ENCODE results near the gene NOTCH1. TPM values are rescaled to one million over a fixed set of nuclear protein-coding genes. Genes with fewer than 3 reads are reported as not detected.

The NOTCH1 gene
- total and polyA plus RNA-seq, 2 of the 8 experiments (the other 6 are each of a cell fraction or from before 2014, with no cell fraction given) = 6.9 to 55.6 TPM

DNA sequence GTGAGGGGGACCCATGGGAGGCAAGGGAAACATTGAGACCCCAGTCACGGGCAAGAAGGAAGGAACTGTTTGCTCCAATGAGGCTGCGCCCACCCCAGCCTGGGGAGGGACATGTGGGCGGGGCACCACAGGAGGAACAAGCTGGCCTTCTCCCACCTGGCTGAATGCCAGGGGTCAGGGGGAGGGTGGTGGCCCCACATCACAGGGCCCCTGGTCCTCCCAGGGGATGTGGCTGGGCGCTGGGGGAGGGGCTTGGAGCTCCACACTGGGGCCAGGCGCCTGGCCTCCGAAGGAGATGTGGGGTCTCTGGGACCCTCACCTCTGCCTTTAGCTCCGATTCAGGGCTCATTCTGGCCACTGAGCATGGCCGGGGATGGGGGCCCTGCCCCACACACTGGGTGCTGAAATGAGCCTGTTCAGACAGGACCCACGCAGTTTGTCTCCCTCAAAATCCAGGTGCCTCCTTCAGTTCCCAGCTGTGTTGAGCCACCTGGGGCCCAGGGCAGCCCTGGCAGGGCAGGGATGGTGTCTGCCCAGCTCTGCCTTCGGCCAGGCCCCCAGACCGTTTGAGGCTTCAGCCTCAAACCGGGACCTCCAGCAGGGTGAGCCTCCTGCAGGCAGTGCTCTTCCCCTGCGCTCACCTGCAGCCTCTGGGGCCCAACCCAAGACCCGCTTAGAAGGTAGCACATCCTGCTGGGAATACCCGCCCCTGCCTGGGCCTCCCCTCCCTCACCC lies 33.2 kb upstream of the NOTCH1 start:
- Histone ChIP-seq H3K9me3 (ENCODE audit: insufficient read depth in 2 of 2, low read depth in 1 of 2, low read length in 1 of 2) (no peaks in the 10 kb centered on the region; a peak in 2 of 4 replicates), H3K27me3 (replicated peaks in 1 of 4; ENCODE audit: control insufficient read depth in 3 of 4, extremely low read depth in 1 of 4, insufficient read depth in 3 of 4, low read length in 3 of 4) (no peaks in the 10 kb centered on the region; a peak in 1 of 7 replicates), H3K18ac (ENCODE audit: extremely low read depth, low read length) (no peak overlapping the region; the same call in 1 of the 2 replicates), H2BK120ac (replicated peaks; ENCODE audit: low read depth, low read length) (peak overlapping the region; percentile 76), H4K20me1 (replicated peaks in 1 of 2; ENCODE audit: control insufficient read depth in 1 of 2, insufficient read depth in 2 of 2, low read length in 2 of 2) (peaks cover 0 to 3% of the 10 kb centered on the region in 2 experiments), H3K4me1 (replicated peaks in 1 of 4; ENCODE audit: control insufficient read depth in 3 of 4, insufficient read depth in 4 of 4, low read length in 3 of 4) (peaks cover 7 to 16% (median 12%) of the 10 kb centered on the region in 4 experiments), H2BK12ac (ENCODE audit: low read depth, low read length) (peak overlapping the region; percentile 94), H3K23ac (ENCODE audit: insufficient read length) (no peak overlapping the region), H4K91ac (replicated peaks; ENCODE audit: insufficient read length, low read length) (peak overlapping the region; percentile 84), H3K36me3 (ENCODE audit: control insufficient read depth in 2 of 4, insufficient read depth in 4 of 4, low read length in 3 of 4) (no peaks in the 10 kb centered on the region), H4K8ac (ENCODE audit: extremely low read depth, insufficient read depth, low read length) (no peak overlapping the region), H3K56ac (replicated peaks; ENCODE audit: insufficient read length, low read depth, low read length) (no peak overlapping the region), H3K9ac (replicated peaks in 1 of 4; ENCODE audit: extremely low read depth in 1 of 4, low read depth in 3 of 4, low read length in 3 of 4) (no peak overlapping the region), H3K4me3 (ENCODE audit: extremely low read depth in 1 of 4, insufficient read depth in 2 of 4, low read depth in 3 of 4, low read length in 4 of 4) (no peak overlapping the region), H3K79me1 (ENCODE audit: low read depth, low read length) (no peaks in the 10 kb centered on the region; the same call in 1 of the 2 replicates), H3K4me2 (ENCODE audit: insufficient read depth in 1 of 2, low read depth in 2 of 2, low read length in 2 of 2) (no peak overlapping the region), H2BK5ac (ENCODE audit: low read depth, low read length) (peak overlapping the region; percentile 78; the same call in 1 of the 2 replicates), H2BK15ac (ENCODE audit: low read length) (peak overlapping the region; percentile 99; the same call in 1 of the 2 replicates), H4K5ac (ENCODE audit: insufficient read length, low read depth, low read length) (peak overlapping the region; percentile 18), H2BK20ac (ENCODE audit: low read length) (peak overlapping the region; percentile 95; the same call in 1 of the 2 replicates), H3K14ac (ENCODE audit: insufficient read length) (no peak overlapping the region), H2AFZ (ENCODE audit: low read length) (no peak overlapping the region), H3K23me2 (ENCODE audit: low read depth, low read length) (peaks cover 17% of the 10 kb centered on the region; the same call in 1 of the 2 replicates), H3K4ac (replicated peaks; ENCODE audit: insufficient read length, low read depth, low read length) (no peak overlapping the region), H2AK5ac (ENCODE audit: low read depth, low read length) (peak overlapping the region; percentile 98), H3K79me2 (ENCODE audit: control insufficient read depth in 1 of 2, insufficient read depth in 2 of 2, low read length in 2 of 2) (no peaks in the 10 kb centered on the region), H3K27ac (ENCODE audit: low read depth, low read length) (no peak overlapping the region)
- DNase-seq (ENCODE audit: low read depth in 1 of 2, low spot score in 2 of 2) (no peak), FAIRE-seq (no peak)
- ChIA-PET POLR2A (ENCODE audit: partially characterized antibody) (interaction anchor here (1.0 to 2.1 kb wide), 4 partner anchors 9 to 148 kb away, joined by 3 to 14 read pairs (median 5); no protein-coding TSS in a partner anchor), CTCF (ENCODE audit: partially characterized antibody) (interaction anchor here (0.7 to 2.7 kb wide), 14 partner anchors 8 to 138 kb away, joined by 3 to 8 read pairs (median 4); no protein-coding TSS in a partner anchor)
- WGBS, 2 experiments (ENCODE audit: extremely low coverage in 1 of 2, insufficient coverage in 1 of 2, insufficient read length in 1 of 2, insufficient replicate concordance in 2 of 2, low coverage in 1 of 2, low lambda C conversion rate in 2 of 2, missing lambda C conversion rate in 1 of 2) = 65% methylated on average over 11 of the region's 15 CpGs; no CpG with 5 or more reads in 1 of the 2 experiments
- TF ChIP-seq RXRA (IDR thresholded peaks at IDR 0.05; ENCODE audit: insufficient read depth, low read depth, low read length) (no peak), GABPA (IDR thresholded peaks at IDR 0.05; ENCODE audit: borderline replicate concordance, insufficient read depth, low read length) (0 out of 2 replicates have a peak, but pooled peaks have one; percentile 7), TAF7 (optimal IDR thresholded peaks at IDR 0.05; ENCODE audit: borderline replicate concordance, low read depth, low read length) (no peak)
